Rectal smooth muscle tissue (tissue), 1 donor: ENCODE measurements around the gene ZBTB7C.

Source experiments
- H3K27ac ChIP-seq: one replicate; pipeline ENCODE4 v1.7.0; 2013; ENCODE audit warnings: low read depth, low read length, inconsistent platforms
- H3K27me3 ChIP-seq: one replicate; pipeline ENCODE4 v1.7.0; 2013; ENCODE audit warnings: low read length; ENCODE audit not compliant: control insufficient read depth, insufficient read depth
- H3K36me3 ChIP-seq: one replicate; pipeline ENCODE4 v1.7.0; 2013; ENCODE audit warnings: low read length; ENCODE audit not compliant: control insufficient read depth, insufficient read depth
- H3K4me1 ChIP-seq: one replicate; pipeline ENCODE4 v1.7.0; 2013; ENCODE audit warnings: low read length; ENCODE audit not compliant: control insufficient read depth, insufficient read depth
- H3K4me3 ChIP-seq: one replicate; pipeline ENCODE4 v1.7.0; 2013; ENCODE audit warnings: low read length
- H3K9ac ChIP-seq: one replicate; pipeline ENCODE4 v1.7.0; 2013; ENCODE audit warnings: low read length

The ZBTB7C gene

GRCh38 chr18:48157956-48158355 lies 251.2 kb downstream of the ZBTB7C start:
- Histone ChIP-seq H3K27me3 (no peaks in the 10 kb centered on the region), H3K4me1 (no peaks in the 10 kb centered on the region), H3K27ac (no peak overlapping the region), H3K4me3 (no peak overlapping the region), H3K36me3 (no peaks in the 10 kb centered on the region), H3K9ac (no peak overlapping the region)

DNA sequence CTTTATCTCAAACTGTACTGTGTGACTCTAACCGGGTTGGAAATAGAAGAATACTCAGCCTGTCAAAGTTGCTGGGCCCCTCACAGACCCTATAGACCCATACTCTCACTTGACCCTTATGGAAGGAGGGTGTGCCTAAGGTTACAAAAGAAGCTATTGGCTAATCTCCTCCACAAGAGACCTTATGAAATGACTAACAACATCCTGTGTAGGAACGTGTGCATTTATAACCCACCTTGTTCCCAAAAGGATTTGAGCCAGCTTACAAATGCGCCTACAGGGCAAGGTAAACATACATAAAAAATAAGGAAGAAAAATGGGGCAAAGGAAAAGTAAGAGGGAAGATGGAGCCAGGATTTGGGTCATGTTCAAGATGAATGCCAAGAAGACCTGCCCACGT lies 253.3 kb downstream of the ZBTB7C start:
- Histone ChIP-seq H3K4me3 (no peak overlapping the region), H3K9ac (no peak overlapping the region), H3K27me3 (no peaks in the 10 kb centered on the region), H3K36me3 (no peaks in the 10 kb centered on the region), H3K27ac (no peak overlapping the region), H3K4me1 (no peaks in the 10 kb centered on the region)

DNA sequence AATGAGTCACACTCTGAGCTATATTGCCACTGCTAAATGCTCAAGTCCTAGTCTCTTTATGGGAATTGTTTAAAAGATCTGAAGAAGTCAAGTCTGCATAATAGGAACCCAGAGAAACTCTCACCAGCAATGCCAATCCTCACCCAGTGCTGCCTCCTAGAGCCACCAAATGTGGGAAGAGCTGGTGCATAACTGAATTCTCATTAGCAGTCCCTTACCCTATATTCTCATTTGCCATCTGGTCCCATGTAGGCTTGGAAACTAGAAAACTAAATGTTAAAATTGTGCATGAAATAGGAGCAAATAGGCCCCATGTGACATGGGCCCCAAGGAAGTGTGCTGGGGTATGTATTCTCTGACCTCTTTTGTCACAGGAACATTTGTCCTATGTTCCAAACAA lies 254.4 kb downstream of the ZBTB7C start:
- H3K9ac ChIP-seq = no peak overlapping the region
- H3K27me3 ChIP-seq = no peaks in the 10 kb centered on the region
- no peaks in the 10 kb centered on the region for H3K4me1 ChIP-seq
- H3K4me3 ChIP-seq = no peak overlapping the region
- no peak overlapping the region for H3K27ac ChIP-seq
- no peaks in the 10 kb centered on the region for H3K36me3 ChIP-seq

DNA sequence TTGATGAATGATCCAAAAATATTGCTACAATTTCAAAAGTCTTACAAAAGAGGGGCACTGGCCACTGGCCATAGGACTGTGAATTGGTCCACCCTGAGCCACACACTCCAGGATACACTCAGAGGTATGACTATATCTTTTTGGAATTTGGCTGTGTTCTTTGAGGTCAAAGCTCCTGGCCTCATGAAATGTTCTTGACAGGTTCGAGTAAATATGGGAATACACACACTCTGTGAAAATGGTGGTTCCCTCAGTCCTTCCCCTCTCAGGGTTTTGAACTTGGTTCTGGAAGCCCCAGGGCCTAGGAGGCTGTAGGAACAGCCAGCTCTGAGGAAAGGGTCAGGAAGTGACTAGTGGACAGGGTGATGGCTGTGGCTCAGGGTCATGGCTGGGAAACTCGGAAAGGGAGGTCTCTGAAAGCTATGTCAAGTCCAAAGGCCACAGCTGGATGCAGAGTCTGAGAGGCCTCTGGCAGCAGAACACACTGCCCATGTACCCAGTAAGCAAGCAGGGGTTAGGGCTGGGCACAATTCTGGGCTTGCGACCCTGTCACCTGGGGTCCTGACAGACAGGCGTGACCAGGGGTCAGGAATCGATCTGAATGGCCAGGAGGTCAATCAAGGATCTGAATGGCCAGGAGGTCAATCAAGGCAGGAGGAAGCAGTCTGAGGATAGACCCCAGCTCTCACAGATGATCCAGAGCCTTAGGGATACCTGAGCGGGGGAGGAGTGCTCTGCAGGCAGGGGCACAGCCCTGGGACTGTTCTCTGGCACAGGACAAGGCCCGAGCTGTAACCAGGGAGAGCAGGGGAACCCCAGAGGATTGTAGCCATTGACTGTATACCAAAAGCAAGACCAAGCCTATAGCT lies 255.3 kb downstream of the ZBTB7C start:
- H3K27ac ChIP-seq = no peak overlapping the region
- no peak overlapping the region for H3K4me3 ChIP-seq
- no peak overlapping the region for H3K9ac ChIP-seq
- no peaks in the 10 kb centered on the region for H3K4me1 ChIP-seq
- no peaks in the 10 kb centered on the region for H3K27me3 ChIP-seq
- H3K36me3 ChIP-seq = no peaks in the 10 kb centered on the region

GRCh38 chr18:48152549-48152948 lies 256.6 kb downstream of the ZBTB7C start:
- Histone ChIP-seq H3K4me3 (no peak overlapping the region), H3K4me1 (no peaks in the 10 kb centered on the region), H3K9ac (no peak overlapping the region), H3K27me3 (no peaks in the 10 kb centered on the region), H3K36me3 (no peaks in the 10 kb centered on the region), H3K27ac (no peak overlapping the region)

GRCh38 chr18:48151421-48152065 lies 257.6 kb downstream of the ZBTB7C start:
- no peaks in the 10 kb centered on the region for H3K4me1 ChIP-seq
- no peak overlapping the region for H3K9ac ChIP-seq
- H3K27ac ChIP-seq = no peak overlapping the region
- no peak overlapping the region for H3K4me3 ChIP-seq
- no peaks in the 10 kb centered on the region for H3K27me3 ChIP-seq
- no peaks in the 10 kb centered on the region for H3K36me3 ChIP-seq

GRCh38 chr18:48149020-48149685 lies 260.0 kb downstream of the ZBTB7C start:
- no peak overlapping the region for H3K9ac ChIP-seq
- no peak overlapping the region for H3K4me3 ChIP-seq
- no peak overlapping the region for H3K27ac ChIP-seq
- H3K27me3 ChIP-seq = no peaks in the 10 kb centered on the region
- H3K4me1 ChIP-seq = no peaks in the 10 kb centered on the region
- no peaks in the 10 kb centered on the region for H3K36me3 ChIP-seq

DNA sequence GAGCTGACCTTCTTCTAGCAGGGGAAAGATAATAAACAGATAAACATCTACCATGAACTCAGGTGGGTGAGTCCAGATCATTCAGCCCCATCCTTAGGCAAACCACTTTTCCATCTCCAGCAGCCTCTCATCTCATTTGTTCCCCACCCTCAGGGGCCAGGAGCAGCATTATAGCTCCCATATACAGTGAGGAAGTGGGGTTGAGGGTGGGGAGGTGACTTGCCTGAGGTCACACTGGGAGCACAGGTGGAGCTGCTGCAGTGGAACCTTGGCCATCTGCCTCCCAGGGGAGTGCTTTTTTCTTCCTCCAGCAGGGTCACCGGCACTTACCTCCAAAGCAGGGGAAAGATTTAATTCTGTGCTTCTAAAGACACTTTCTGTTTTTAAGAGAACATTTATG lies 266.2 kb downstream of the ZBTB7C start:
- Histone ChIP-seq H3K9ac (no peak overlapping the region), H3K27me3 (peaks cover 2% of the 10 kb centered on the region), H3K36me3 (no peaks in the 10 kb centered on the region), H3K4me3 (no peak overlapping the region), H3K27ac (no peak overlapping the region), H3K4me1 (no peaks in the 10 kb centered on the region)

DNA sequence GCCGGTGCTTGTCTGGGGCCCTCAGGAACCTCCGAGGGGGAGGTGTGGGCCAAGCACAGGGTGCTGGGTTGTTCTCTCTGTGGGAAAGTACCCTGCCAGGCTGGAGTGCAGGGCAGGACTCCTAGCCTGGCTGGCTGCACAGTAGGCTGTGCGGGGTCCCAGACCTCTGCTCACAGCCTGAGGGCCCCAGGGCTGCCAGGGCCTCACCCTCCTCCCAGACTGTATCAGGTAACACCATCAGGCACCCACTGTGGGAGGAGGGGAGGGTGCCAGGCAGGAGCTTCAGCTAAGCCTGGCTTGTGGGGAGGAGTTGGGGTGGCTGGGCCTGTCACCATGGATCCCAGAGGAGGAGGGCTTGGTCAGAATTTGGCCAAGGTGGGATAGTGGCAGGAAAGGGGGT lies 266.8 kb downstream of the ZBTB7C start:
- Histone ChIP-seq H3K9ac (no peak overlapping the region), H3K4me1 (no peaks in the 10 kb centered on the region), H3K27ac (no peak overlapping the region), H3K27me3 (peaks cover 2% of the 10 kb centered on the region), H3K36me3 (no peaks in the 10 kb centered on the region), H3K4me3 (no peak overlapping the region)

GRCh38 chr18:48140731-48141130 lies 268.5 kb downstream of the ZBTB7C start:
- peaks cover 5% of the 10 kb centered on the region for H3K27me3 ChIP-seq
- H3K4me3 ChIP-seq = no peak overlapping the region
- no peaks in the 10 kb centered on the region for H3K36me3 ChIP-seq
- no peak overlapping the region for H3K27ac ChIP-seq
- no peaks in the 10 kb centered on the region for H3K4me1 ChIP-seq
- H3K9ac ChIP-seq = no peak overlapping the region

- Histone ChIP-seq H3K9ac (no peak overlapping the region), H3K4me1 (no peaks in the 10 kb centered on the region), H3K27me3 (peaks cover 5% of the 10 kb centered on the region), H3K27ac (no peak overlapping the region), H3K36me3 (no peaks in the 10 kb centered on the region), H3K4me3 (no peak overlapping the region)
Observed at GRCh38 chr18:48139431-48140347, 269.5 kb downstream of the ZBTB7C start.
